NCI-H748 (cell line): ENCODE measurements around the gene BTG2.
A peak's percentile ranks its signal among the peaks of the same experiment; 100 is the strongest.
"Not testable (repeated sequence)": the region's sequence is repeated elsewhere in the genome, so short reads cannot be mapped to it uniquely, and the experiment has no call there.

ENCODE experiments used
- DNase-seq: peaks from one replicate; lab custom pipeline; 2025; ENCODE audit not compliant: unreplicated experiment; lab: John Stamatoyannopoulos, UW

Gene BTG2

DNA sequence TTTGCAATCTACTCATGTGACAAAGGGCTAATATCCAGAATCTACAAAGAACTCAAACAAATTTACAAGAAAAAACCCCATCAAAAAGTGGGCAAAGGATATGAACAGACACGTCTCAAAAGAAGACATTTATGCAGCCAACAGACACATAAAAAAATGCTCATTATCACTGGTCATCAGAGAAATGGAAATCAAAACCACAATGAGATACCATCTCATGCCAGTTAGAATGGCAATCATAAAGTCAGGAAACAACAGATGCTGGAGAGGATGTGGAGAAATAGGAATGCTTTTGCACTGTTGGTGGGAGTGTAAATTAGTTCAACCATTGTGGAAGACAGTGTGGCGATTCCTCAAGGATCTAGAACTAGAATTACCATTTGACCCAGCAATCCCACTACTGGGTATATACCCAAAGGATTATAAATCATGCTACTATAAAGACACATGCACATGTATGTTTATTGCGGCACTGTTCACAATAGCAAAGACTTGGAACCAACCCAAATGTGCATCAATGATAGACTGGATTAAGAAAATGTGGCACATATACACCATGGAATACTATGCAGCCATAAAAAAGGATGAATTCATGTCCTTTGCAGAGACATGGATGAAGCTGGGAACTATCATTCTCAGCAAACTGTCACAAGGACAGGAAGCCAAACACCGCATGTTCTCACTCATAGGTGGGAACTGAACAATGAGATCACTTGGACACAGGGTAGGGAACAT is 8.9 kb downstream of the BTG2 start:
- DNase-seq = not testable (repeated sequence)

- DNase-seq = no peak
Observed at GRCh38 chr1:203316626-203317093, 11.3 kb downstream of the BTG2 start.

DNA sequence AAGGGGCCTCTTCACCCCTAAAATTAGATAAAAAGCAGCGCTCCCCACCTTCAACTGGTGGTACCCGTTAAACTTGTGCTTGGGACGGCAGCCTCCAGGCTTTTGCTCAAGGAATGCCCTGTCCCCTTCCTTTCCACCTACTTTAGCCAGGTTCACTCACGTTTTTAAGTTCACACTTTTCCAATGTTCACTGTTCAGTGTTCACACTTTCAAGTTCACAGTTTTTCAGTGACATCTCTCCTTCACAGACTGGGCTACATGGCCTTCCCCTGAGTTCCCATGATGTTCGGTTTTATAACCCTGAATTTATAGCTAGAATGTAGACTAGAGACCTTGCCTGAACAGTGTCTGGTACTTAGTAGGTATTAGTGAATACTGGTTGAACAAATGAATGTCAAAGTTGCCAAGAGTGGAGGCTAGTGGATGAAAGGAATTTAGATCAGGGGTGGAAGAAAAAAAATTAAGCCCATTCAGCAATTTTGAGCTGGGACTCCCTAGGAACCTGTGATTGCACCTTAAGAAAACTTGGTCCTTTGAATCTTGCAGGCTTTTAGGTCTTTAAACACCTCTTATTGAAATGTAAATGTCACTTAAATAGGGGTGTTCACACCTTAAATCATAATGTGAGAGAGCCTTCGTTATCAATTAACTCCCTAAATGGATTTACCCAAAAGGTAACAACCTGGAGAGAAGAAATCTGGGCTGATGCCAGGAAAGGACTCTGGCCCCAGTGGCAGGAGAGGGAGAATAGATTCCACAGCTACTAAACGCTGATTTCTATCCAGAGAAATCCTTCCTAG is 12.3 kb downstream of the BTG2 start:
- DNase-seq = peak; percentile 2

DNA sequence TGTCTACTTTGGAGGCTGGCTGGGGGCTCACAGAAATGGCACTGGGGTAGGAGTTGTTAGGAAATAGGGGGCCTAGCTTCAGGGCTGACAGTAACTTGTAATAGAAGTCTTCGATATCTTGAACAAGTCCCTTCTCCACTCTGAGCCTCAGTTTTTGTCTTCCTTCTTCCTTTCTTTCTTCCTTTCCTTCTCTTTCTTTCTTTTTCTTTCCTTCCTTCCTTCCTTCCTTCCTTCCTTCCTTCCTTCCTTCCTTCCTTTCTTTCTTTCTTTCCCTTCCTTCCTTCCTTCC is 12.9 kb downstream of the BTG2 start:
- DNase-seq = no peak

- peak; percentile 97 for DNase-seq
Observed at GRCh38 chr1:203320591-203321272, 15.4 kb downstream of the BTG2 start.

- no peak for DNase-seq
Observed at GRCh38 chr1:203321273-203322052, 16.1 kb downstream of the BTG2 start.

DNA sequence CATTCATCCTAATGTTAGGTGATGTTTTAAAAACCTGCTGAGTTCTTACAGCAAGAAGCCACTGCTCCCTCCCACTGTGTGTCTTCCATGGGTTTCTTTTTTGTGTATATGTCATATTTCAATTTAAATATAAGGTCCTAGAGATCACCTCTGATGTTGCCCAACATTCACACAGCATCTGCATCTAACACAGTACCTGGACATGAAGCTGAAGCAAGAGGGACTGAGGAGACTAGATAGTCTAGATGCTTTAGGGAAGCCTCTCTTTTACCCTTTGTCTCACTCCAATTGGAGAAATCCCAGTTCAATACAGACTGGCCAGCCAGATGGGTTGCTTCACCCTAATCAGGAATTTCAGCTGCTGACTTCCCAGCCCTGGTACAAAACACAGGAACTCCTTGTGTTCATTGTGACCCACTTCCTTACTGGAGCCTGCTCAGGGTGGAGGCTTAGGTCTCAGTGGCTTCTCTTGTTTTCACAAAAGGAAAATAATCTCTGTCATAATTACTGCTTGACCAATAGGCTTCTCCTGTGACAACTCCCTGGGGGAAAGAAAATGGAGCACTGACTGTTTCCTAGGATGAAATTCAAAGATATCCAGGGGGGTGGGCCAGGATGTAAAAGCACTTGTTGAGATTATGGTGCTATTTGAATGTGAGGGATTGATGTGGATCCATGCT is 17.3 kb downstream of the BTG2 start:
- peak; percentile 62 for DNase-seq

DNA sequence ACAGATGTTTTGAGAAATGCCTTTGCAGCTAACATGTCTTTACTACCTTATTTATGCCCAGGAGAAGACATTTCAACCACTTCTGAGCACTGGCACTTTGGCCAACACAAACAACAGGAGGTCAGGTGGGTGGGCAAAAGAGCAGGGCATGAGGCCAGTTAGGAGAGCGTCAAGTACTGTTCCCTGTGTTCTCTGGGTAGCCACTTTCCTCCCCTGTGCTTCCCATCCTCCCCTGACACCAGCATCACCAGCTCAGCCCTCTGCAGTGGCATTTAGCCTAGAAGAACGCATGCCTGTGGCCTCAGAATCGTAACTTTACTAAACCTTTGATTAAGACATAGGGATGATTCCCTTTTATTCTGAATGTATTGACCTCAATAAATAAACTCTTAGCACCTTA is 18.3 kb downstream of the BTG2 start:
- no peak for DNase-seq

DNA sequence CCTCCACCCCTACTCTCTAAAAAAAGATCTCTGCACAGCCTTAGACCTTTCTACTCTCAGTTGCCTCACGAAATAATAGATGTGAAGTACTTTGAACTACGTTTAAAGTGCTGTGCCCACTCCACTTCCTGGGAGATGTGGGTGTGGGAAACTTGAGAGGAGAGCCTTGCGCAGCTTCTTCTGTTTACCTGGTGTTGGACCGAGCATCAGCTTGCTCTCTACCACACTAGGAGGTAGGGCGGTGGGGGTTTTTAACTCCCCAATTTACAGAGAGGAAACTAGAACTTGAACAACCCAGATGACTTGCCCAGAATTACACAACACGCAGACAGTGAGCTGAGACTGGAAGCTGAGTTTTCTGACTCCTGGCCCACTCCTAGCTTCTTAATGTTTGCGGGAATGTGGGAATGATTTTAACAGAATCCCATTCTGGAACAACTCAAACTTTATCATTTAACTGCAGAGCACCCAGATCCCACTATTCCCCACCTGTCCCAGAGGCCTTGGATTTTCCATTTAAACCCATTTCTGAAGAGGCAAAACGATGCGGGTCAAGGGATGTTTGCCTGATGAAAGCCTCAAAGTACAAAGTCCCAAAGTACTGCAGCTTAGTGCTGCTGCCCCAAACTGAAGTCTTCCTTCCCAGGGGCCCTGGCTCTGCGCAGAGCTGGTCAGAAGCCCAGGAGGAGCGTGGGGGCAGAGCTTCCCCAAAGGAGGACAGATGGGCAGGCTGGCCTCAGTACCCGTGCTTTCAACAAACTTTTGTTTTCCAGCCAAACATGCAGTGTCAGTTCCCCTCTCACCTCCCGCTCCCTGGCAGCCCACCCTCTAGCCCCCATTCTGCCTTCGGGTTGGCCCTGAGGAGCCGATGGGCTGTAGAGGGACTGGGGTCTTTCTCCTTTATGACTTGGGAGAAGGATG is 19.0 kb downstream of the BTG2 start:
- DNase-seq = no peak

DNA sequence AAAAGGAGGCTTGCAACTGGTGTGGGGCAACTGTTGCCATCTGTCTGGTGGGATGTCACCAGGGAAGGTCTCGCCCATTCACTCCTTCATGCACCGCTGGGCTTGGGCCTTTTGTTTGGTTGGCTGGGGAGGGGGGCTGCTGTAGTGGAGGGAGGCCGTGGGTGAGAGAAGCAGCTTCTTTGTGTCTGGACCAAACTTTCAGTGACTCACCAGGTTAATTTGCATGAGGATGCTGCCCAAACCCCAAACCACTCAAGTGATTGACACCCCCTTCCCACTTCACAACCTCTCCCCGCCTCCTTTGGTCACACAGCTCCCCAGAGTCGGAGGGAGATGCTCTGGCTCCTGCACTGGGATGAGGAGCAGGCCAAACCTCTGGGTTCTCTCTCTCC is 19.7 kb downstream of the BTG2 start:
- DNase-seq = peak; percentile 80

DNA sequence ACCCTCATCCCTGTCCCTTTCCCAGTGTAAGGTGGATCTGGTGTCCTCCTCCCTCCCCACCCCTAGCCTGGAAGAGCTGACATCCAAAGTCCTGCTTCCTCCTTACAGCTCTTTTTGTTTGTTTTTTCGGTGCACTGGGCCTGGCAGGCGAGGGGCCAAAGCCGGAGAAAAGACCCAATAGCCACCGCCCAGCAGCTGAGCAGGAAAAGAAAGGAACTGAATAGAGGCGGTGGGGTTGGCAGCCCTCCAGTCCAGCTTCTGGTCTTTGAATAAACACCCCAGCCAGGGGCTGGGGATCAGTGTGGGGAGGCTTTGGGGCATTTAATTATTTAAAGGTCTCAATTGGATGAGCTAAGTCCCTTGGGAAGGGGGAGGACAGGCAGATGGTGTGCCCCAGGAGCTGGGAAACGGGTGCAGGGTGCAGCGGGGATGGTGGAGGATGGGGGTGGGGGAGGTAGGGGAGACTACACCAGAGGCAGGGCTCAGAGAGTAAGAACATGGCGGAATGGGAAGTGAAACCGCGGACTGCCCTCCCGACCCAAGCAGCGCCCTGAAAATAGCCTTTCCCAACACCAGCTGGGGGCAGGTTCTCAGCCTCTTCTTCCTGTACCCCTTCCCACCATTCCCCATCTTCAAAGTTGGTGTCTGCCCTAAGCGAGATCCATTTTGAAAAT is 20.2 kb downstream of the BTG2 start:
- peak; percentile 93 for DNase-seq

DNA sequence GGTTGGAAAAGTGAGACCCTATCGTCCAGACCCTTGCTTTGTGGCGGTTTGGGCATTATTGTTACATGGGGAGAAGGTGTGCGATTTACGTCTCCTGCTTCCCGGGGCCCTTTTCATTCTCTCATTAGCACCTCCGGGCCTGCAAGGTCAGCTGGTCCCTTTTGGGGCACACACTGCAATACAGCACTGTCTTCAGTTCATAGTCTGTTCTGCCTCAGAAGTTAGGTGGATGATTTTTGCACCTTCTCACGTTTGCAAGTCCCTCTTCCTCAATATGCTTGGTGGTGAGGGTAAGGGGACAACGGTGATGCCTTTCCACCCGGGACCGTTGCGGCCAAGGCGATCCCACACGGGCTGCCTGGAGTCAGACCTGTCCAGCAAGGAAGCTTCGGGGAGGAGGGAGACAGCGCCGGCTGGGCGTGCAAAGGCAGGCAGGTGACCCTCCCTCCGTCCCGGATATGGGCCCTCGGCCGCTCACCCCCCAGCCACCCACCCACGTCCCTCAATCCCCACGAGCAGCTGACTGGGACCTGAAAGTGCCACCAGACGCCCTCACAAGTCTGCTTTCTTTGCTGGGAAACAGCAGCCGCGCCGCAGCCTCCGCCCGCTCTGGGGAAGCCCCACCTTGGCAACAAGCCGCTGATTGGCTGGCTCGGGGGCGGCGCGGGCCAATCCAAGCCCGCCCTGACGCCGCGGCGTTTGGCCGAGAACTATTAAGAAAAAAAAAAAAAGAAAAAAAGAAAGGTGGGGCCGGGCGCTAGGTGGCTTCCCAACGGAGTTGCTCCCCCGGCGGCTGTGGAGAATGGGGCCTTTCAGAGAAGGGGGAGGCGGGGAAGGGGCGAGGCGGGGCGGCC is 21.7 kb downstream of the BTG2 start:
- peak; percentile 94 for DNase-seq

GRCh38 chr1:203327684-203328457 is 22.6 kb downstream of the BTG2 start:
- peak; percentile 86 for DNase-seq

DNA sequence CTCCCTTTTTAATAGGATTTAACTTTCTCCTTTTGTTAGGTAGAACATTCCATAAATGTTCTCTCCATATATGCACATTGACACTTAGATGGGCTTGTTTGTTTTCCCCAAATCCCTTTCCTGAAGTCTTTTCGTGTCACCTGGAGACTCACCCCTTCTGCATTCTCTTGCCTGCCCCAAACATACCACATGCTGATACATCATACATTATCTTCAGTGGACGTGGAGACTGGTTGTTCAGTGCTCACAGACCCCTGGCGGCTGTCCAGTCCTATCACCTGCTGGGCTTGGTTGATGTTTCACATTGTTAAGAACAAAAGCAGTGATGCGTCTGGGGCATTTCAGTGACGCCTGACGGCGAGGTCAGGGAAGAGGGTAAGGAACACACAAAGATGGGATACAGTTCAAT is 23.4 kb downstream of the BTG2 start:
- DNase-seq = peak; percentile 91

DNA sequence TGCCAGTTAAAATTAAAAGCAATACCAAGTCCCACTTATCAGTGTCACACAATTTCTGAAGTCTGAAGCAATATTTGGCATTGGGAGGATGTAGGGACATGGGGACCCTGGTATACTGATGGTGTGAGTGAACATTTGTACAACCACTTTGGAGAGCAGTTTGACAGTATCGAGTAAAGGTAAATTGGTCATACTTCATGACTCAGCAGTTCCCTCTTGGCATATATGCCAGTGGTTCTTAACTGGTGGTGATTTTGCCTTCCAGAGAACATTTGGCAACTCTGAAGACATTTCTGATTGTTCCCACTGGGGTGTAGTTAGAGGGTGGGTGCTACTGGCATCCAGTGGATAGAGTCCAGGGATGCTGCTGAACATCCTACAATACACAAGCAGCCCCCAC is 25.9 kb downstream of the BTG2 start:
- DNase-seq = no peak

GRCh38 chr1:203335503-203335902 is 30.2 kb downstream of the BTG2 start:
- DNase-seq = no peak

DNA sequence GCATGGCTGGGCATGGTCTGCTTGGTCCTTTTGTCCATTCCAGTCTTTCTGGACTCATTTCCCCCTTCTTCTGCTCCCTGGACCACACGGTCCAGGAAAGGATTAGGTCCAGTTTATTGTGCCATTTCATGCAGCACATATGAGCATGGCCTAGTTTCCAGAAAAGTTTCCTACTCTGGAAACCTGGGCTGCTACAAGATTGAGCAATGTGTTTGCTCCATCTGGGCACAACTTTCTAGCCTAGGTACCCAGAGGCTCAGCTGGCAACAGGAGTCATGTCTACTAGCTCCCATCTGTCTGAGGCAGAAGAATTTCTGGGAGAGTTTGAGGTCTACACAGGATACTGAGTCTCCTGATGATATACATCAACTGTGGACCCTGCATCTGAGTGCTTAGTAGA is 30.8 kb downstream of the BTG2 start:
- no peak for DNase-seq
